ENCODE results near the gene TBL3.

The TBL3 gene

DNA sequence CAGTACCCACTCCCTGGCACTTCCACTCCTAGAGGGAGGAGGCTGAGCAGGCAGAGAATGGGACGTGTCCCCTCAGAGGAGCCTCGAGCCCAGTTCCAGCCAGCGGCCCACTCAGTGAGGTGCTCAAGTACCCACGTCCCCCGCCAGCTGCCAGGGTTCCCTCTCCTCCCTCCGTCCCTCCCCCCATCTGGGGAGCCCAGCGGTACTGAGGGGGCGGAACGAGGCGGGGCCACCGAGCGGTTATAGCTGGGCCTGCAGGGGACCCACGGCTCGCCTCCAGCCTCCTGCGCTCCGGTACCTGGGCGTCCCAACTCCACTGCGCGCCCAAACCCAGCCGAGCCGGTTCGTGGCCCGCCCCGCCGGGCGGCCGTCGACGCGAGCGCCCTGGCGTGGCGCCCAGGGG lies 47.7 kb downstream of the TBL3 start, which contains the start of gene NPW:
TSS of gene NPW (plus strand) at position 268 of the 403 bp plus-strand sequence.
- DNase-seq (ENCODE audit: low spot score): no peak

DNA sequence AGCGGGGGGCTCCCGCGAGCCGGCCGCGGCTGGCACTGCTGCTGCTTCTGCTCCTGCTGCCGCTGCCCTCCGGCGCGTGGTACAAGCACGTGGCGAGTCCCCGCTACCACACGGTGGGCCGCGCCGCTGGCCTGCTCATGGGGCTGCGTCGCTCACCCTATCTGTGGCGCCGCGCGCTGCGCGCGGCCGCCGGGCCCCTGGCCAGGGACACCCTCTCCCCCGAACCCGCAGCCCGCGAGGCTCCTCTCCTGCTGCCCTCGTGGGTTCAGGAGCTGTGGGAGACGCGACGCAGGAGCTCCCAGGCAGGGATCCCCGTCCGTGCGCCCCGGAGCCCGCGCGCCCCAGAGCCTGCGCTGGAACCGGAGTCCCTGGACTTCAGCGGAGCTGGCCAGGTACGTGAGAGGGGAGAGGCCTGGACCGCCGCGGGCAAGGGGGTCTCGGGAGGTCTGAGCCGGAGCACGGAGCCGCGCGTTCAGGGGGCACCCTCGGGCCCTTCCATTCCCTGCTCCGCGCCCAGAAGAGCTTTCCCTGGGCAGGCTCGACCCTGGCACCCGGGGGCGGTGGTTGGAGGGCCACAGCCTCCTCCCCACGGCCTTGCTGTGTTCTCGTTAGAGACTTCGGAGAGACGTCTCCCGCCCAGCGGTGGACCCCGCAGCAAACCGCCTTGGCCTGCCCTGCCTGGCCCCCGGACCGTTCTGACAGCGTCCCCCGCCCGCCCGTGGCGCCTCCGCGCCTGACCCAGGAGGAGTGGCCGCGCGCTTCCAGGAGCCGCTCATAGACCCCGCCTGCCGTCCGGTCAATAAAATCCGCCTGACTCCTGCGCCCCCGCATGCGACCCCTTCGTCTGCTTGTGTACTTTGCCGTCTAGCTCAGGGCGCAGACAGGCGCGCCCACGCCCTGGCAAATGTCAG lies 48.3 kb downstream of the TBL3 start:
- DNase-seq (ENCODE audit: low spot score): no peak

DNA sequence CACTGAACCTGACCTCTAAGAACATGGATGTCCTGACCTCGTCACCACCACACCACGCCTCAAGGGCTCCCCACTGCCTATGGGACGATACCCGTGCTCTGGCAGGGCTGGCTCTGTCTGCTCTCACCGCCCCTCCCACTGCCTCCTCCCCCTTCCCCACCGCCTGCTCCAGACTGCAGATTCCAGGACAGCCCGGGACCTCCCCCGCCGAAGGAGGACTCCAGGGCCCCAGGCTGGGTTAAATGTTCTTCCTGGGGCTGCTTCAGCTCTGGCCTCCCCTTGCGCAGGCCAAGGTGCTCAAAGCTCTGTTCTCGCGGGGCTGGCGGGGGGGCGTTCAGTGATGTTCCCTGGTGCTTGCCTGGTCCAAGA lies 50.9 kb downstream of the TBL3 start:
- no peak for DNase-seq (ENCODE audit: low spot score)

DNA sequence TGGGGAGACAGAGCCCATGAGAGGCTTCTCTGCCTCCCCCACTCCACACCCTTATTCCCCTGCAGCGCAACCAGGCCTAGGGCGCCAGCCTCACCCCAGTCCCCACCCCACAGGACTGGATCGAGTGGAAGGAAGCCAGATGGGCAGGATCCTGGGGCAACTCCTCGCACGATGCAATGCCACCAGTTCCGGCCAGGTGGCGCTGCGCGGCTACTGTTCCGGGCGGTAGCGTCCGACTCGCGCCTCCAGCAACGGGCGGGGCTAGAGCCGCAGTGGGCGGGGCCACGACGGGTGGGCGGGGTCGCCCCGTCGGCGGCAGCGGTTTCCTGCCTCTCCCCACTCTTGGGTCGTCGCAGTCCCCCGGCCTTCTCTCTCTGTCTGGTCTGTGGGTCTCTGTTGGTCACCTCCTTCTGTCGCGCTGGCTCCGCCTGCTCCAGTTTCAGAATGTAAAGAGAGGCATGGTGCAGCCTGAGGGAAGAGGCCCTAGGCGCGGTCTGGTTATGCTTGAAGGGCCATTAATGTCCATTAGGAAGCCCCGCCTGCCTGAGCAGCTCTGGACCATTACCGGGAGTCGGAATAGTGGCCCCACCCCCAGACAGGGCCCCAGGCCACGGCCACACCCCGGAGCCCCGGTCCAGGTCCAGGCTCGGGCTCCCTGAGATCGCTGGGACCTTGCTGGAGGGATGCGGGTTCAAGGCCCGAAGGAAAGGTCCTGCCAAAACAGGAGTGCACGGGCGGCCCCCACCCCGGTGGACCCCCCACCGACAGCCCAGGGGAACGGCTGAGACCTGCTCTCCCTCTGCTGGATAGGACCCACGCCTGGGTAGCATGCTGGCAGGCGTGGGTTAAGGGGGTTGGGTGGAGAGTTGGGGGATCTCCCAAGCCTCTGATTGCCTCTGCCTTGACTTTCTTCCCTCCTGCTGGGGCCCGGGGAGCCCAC lies 51.5 kb downstream of the TBL3 start:
- peak; percentile 82 for DNase-seq (ENCODE audit: low spot score)

DNA sequence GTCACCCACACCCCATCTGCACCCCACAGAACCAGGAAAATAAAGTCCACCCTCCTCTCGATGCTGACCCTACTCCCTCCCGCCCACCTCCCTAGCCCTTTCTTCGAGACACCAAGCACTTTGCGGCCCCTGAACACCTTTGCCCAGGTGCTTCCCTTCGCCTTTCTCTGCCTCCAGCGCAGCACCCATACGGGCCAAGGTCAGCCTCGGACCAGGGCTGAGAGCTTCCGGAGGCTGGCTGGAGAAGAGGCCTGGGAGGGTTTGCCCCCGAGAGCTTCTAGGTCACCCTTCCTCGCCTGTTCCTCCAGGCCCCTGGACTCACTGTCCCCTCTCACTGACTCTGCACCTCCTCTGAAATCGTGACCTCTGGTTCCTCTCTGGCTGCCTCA lies 52.2 kb downstream of the TBL3 start:
- no peak for DNase-seq (ENCODE audit: low spot score)

DNA sequence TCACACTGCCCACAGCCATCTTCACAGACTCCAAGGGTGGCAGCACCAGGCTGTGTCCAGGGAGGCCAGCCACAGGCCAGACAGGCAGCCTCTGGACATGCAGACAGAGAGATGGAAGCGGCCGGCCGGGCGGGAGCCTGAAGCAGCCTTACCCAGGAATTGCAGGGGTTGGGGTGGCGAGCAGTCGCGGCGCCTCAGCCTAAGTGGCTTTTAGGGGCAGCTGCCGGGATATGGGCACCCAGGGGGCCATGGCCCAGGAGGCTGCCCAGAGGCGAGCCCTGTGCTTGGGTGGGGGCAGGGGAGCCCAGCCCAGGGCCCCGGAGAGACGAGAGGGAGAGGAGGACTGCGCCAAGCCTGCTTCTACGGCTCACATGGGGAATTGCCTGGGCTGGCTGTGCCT lies 53.4 kb downstream of the TBL3 start:
- no peak for DNase-seq (ENCODE audit: low spot score)

DNA sequence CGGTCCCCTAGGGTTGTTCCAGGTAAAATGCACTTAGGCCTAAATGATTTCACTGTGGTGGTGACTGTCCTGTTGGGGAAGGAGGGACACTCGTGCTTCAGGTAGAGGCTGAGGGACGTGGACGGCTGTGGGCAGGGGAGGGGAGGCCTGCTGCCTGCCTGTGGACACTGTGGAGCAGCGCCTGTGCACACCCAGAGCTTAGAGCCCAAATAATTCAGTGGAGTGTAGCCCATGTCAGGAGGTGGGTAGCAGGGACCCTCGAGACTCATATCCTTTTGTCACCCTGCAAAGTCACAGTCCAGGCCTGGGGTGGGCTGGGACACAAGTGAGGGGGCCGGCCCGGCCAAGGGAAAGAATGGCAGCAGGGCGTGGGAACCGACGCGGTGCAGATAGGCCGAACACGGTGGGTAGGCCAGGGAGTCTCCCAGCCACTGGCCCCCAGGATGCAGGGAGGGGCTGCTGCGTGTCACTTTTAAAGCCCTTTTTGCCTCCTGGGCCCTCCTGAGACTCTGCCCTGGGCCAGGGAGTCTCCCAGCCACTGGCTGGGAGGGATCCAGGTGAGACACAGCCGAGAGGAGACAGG lies 54.1 kb downstream of the TBL3 start:
- no peak for DNase-seq (ENCODE audit: low spot score)

DNA sequence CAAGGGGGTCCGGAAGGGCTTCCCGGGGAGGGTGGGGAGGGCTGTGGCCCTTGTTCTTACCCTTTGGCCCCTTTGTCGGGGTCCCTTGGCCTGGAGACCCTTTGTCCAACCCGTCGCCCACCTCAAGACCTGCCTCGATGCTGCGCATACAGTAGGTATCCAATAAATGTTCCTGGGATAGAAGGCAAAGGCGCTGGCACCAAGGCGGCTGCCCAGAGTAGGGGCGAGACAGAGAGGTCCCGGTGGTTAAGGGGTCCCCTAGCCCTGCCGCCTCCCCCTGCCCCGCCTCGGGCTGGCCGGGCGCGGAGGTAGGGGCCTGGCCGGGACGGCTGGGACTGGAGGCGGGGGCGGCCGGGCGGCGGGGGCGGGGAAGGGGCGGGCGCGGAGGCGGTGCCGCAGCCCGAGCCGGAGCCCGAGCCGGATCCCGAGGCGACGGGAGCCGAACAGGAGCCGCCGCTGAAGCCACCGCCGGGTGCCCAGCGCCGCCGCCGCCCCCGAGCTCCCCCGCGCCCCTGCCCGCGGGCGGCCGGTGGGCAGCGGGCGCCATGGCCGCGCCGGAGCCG lies 54.7 kb downstream of the TBL3 start, which contains the start of gene NHERF2:
TSS of gene NHERF2 (plus strand) at position 442 of the 563 bp plus-strand sequence. CDS start at position 546, 104 bp downstream.
- DNase-seq (ENCODE audit: low spot score): no peak

DNA sequence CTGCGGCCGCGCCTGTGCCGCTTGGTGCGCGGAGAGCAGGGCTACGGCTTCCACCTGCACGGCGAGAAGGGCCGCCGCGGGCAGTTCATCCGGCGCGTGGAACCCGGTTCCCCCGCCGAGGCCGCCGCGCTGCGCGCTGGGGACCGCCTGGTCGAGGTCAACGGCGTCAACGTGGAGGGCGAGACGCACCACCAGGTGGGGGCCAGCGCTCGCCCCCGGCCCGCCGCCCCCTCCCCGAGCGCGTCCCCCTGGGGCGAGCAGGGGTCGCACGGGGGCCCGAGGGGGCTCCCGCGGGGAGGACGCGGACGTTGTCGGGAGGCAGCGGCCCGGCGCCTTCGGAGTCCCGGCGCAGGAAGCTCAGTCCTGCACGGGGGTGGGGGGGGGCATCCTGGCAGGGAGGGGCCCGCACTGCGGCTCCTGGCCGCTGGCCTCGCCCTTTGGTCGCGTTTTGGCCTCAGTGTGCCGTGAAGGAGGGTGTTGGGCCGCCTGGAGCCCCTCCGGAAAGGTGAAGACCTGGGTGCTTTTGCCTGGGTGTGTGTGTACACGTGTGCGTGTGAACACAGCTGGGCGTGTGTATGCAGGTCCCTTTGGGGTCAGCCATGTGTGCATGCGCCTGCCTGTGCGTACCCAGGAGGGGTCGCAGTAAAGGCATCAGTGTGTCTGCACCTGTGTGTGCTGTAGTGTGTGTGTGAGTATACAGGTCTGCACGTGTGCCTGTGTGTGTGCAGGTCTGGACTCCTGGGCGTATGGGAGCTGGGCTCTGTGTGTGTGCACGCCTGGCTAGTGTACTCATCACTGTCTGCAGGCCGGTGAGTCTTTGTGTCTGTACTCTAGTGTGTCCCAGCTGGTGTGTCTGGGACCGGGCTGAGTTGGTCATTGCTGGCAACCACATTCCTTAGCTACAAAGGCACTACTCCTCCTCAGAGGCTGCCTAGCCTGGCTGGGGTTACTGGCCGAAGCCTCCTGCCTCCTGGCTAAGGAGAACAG lies 55.5 kb downstream of the TBL3 start:
- no peak for DNase-seq (ENCODE audit: low spot score)

DNA sequence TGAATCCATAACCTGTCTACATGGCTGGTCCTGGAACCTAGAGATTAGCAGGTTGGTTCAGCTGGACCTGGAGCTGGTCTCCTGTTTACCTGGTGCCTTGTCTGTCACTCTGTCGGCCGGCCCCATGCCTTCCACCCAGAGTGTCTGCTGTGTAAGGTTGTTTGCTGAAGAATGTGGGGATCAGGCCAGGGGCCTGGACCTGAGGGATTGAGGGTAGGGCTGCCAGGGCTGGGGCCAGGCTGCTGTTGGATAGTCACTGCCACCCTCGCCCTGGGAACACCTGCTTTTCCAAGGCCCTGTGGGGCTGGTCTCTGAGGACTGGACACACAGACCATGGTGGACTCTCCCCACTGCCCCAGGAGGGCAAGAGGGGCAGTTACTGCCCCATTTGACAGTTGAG lies 56.3 kb downstream of the TBL3 start:
- no peak for DNase-seq (ENCODE audit: low spot score)

DNA sequence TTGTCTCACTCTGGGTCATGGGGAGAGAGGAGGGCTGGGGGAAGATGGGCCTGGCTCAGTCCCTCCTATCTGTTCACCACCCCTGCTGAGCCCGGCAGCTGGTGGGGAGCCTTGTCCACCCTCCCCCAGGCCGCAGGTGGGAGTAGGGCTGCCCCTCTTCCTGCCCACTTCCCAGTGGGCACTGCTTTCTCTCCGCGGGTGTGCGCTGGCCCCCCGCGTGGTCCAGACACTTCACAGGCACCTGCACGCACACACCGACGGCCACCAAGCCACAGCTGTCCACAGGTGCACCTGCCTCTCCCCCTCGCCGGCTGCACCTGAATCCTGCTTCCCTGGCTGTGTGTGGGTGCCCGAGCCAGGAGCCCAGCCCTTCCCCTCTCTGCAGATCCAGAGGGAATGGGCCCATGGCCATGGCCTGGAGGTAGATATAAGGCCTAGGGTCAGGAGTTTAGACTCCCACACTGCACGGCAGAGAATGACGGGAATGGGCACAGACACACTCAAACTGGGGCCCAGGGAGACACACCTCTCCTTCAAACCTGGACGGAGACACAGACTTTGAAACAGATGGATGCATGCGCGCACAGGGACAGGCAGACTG lies 56.9 kb downstream of the TBL3 start:
- no peak for DNase-seq (ENCODE audit: low spot score)

DNA sequence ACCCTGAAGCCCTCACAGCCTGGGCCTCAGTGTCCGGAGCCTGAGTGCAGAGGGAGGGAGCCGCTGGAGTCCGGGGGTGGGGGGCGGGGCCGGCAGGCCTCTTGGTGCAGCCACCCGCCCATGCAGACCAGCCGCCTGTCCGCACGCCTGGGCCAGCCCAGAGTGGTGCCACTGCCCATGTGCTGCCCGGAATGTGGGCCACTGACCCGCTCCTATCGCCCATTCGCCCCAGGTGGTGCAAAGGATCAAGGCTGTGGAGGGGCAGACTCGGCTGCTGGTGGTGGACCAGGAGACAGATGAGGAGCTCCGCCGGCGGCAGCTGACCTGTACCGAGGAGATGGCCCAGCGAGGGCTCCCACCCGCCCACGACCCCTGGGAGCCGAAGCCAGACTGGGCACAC lies 57.5 kb downstream of the TBL3 start:
- no peak for DNase-seq (ENCODE audit: low spot score)

DNA sequence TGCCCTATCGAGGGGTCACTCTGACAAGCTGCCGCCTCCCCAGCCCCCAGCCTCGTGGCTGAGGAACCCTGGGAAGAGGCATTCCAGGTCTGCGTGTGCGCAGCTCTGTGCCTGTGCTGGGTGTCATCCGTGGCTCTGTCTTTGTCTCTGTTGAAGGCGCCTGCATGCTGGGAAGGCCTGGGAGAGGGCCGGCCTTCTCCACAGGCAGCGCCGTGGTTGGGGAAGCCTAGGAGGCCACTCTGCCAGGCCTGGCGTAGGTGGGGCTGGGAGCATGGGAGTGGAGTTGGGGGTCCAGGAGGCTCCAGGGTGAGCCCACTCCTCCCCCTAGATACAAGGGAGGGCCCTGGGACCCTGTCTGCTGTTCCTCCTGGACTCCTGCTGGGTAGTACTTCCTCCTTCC lies 58.2 kb downstream of the TBL3 start:
- DNase-seq (ENCODE audit: low spot score): no peak

DNA sequence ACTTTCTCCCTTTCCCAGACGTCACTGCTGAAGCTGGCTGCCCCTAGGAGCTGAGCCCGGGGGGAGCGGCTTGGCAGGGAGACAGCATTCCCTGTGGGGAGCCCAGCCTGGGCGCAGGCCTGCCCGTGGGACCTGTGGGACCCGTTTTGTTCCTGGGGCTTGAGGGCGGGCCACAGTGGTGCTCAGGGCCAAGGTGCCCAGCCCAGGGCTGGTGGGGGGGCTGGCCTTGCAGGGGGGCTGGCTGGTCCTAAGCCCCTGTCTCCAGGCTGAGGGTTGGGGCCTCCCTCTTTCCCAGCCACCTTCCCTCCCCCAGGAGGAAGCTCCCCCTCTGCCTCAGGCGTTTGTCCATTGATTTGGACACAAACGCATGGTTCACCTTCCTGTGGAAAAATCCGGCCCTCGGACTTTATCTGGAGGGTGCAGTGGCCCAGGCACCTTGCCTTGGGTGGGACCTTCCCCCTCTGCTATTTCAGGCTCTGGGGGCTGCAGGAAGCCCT lies 59.3 kb downstream of the TBL3 start:
- no peak for DNase-seq (ENCODE audit: low spot score)

Data from pons (tissue), 1 donor.